ENCODE results near the gene CNNM2.
"Not testable (repeated sequence)": the region's sequence is repeated elsewhere in the genome, so short reads cannot be mapped to it uniquely, and the experiment has no call there.

CNNM2 gene

GRCh38 chr10:103127241-103127640 lies 209.1 kb downstream of the CNNM2 start:
- TF ChIP-seq CTCF (IDR thresholded peaks at IDR 0.05; ENCODE audit: low read depth, low read length, missing control alignments): no peak
- H3K4me3 ChIP-seq (replicated peaks; ENCODE audit: low read depth, low read length): no peak overlapping the region
- DNase-seq (ENCODE audit: extremely low read depth, low read depth): no peak

GRCh38 chr10:103130180-103130579 lies 212.1 kb downstream of the CNNM2 start:
- not testable (repeated sequence) for DNase-seq (ENCODE audit: extremely low read depth, low read depth); H3K4me3 ChIP-seq (replicated peaks; ENCODE audit: low read depth, low read length)

GRCh38 chr10:103130910-103131309 lies 212.8 kb downstream of the CNNM2 start:
- no peak for TF ChIP-seq CTCF (IDR thresholded peaks at IDR 0.05; ENCODE audit: low read depth, low read length, missing control alignments)
- no peak for DNase-seq (ENCODE audit: extremely low read depth, low read depth)

GRCh38 chr10:103135168-103135567 lies 217.1 kb downstream of the CNNM2 start:
- not testable (repeated sequence) for H3K4me3 ChIP-seq (replicated peaks; ENCODE audit: low read depth, low read length)

More at GRCh38 chr10:103130910-103131309, 212.8 kb downstream of the CNNM2 start:
- H3K4me3 ChIP-seq (replicated peaks; ENCODE audit: low read depth, low read length): no peak overlapping the region

GRCh38 chr10:103139803-103140202 lies 221.7 kb downstream of the CNNM2 start:
- no peak for DNase-seq (ENCODE audit: extremely low read depth, low read depth)
- TF ChIP-seq CTCF (IDR thresholded peaks at IDR 0.05; ENCODE audit: low read depth, low read length, missing control alignments): no peak
- no peak overlapping the region for H3K4me3 ChIP-seq (replicated peaks; ENCODE audit: low read depth, low read length)

More at GRCh38 chr10:103135168-103135567, 217.1 kb downstream of the CNNM2 start:
- not testable (repeated sequence) for DNase-seq (ENCODE audit: extremely low read depth, low read depth)

All from HFF-Myc (cell line).